Dendritic cell treated with granulocyte-macrophage colony-stimulating factor and Interleukin-4, amounts not matched to agents 40 ng/mL and 50 ng/mL, for 4 days (primary cell): ENCODE measurements around the gene ZFAND3.

Experiments used
- H3K27ac Mint-ChIP-seq: one replicate; pipeline ENCODE4 v1.8.0; 2022; ENCODE audit warnings: mild to moderate bottlenecking, mixed read lengths
- H3K27me3 Mint-ChIP-seq: one replicate; pipeline ENCODE4 v1.8.0; 2022; ENCODE audit warnings: mild to moderate bottlenecking, mixed read lengths
- H3K36me3 Mint-ChIP-seq: one replicate; pipeline ENCODE4 v1.8.0; 2022; ENCODE audit warnings: low read depth, mixed read lengths
- H3K4me1 Mint-ChIP-seq: one replicate; pipeline ENCODE4 v1.8.0; 2022; ENCODE audit warnings: low read depth, mixed read lengths
- H3K4me3 Mint-ChIP-seq: one replicate; pipeline ENCODE4 v1.8.0; 2022; ENCODE audit warnings: mild to moderate bottlenecking, moderate library complexity, mixed read lengths
- H3K9me3 Mint-ChIP-seq: one replicate; pipeline ENCODE4 v1.8.0; 2022; ENCODE audit warnings: mixed read lengths
- intact Hi-C: fragments of 100-400 bp; cut with micrococcal nuclease; formaldehyde crosslinking; loops from one replicate; pipeline ENCODE4 v1.15.0; 2022

The ZFAND3 gene

DNA sequence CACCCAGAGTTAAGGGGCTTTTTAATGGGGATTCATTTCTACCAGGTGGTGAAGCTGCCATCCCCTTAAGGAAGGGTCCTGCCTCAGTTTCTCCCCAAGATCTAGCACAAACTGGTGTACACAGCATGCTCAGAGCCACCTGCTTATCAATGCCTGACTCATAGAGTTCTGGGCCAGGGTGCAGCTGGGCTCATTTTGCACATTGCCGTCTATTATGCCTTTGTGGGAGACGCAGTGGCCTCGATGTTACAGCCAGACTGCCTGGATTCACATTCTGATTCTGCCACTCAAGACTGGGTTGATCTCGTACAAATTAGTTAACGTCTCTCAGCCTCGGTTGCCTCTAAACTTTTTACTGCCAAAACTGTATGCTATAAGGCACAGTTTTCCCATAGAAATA, 365.7 kb downstream of the ZFAND3 start:
- H3K36me3 Mint-ChIP-seq = peaks cover 6% of the 10 kb centered on the region
- no peak overlapping the region for H3K4me3 Mint-ChIP-seq
- intact Hi-C loops = no loop called here
- no peaks in the 10 kb centered on the region for H3K4me1 Mint-ChIP-seq
- H3K27me3 Mint-ChIP-seq = no peaks in the 10 kb centered on the region
- H3K9me3 Mint-ChIP-seq = no peaks in the 10 kb centered on the region
- H3K27ac Mint-ChIP-seq = no peak overlapping the region

- Mint-ChIP-seq H3K4me1 (no peaks in the 10 kb centered on the region), H3K4me3 (no peak overlapping the region), H3K9me3 (no peaks in the 10 kb centered on the region), H3K27me3 (no peaks in the 10 kb centered on the region), H3K27ac (no peak overlapping the region), H3K36me3 (peaks cover 6% of the 10 kb centered on the region)
- intact Hi-C loops = no loop called here
These were observed 366.2 kb downstream of the ZFAND3 start for GRCh38 chr6:38185752-38186151.

DNA sequence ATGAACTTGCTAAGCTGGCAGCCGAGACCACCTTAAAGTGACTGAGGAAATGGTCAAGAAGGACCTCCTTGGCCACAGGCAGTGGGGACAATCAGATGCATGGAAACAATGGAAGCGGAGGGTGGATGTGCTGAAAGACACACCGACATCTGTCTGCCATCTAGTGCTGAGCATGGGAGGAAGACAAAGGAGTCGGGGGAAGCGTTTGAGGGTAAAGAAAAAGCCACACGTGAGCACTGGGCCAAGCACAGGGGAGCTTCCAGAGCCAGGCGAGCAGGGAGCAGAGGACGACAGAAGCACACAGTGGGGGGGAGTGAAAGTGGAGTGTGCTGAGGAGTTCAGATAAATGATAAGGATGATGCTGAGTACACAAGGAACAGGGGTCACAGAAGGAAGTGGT, 367.8 kb downstream of the ZFAND3 start:
- Mint-ChIP-seq H3K36me3 (peaks cover 6% of the 10 kb centered on the region), H3K9me3 (no peaks in the 10 kb centered on the region), H3K27ac (no peak overlapping the region), H3K27me3 (no peaks in the 10 kb centered on the region), H3K4me1 (no peaks in the 10 kb centered on the region), H3K4me3 (no peak overlapping the region)
- intact Hi-C loops = no loop called here

DNA sequence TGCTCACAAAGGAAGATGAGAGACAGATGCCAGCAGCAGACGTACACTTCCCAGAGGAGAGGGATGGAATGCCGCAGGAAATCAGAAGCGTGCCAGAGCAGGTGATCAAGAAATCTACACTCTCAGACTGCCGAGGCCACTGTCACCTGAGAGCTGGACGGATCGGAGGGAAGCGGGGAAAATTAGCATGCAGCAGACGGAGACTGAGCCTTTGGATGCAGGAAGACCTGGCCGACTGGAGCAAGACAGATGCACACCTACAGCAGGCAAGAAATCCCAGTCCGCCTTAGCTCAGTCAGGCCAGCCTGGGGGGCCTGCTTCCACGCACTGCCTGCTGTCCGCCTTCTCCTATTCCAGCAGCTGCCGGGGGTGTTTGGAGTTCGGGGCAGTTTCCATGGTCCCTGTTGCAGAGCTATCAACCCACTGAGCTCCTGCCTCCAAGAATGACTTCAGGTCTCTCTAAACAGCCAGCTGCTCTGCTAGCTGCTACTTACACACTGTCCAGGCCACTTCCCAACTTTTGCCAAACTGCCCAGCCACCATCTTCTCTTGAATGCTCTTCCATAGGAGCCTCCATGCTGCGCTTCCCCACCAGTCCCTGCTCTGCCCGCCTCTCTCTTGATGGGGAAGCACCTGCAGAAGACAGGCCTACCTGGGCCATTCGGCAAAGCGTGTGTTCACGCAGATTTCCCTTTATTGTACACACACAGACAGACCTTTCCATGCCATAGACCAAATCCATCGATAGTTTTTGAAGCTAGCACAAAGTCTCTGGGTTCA, 368.5 kb downstream of the ZFAND3 start:
- no peaks in the 10 kb centered on the region for H3K9me3 Mint-ChIP-seq
- H3K4me3 Mint-ChIP-seq = no peak overlapping the region

DNA sequence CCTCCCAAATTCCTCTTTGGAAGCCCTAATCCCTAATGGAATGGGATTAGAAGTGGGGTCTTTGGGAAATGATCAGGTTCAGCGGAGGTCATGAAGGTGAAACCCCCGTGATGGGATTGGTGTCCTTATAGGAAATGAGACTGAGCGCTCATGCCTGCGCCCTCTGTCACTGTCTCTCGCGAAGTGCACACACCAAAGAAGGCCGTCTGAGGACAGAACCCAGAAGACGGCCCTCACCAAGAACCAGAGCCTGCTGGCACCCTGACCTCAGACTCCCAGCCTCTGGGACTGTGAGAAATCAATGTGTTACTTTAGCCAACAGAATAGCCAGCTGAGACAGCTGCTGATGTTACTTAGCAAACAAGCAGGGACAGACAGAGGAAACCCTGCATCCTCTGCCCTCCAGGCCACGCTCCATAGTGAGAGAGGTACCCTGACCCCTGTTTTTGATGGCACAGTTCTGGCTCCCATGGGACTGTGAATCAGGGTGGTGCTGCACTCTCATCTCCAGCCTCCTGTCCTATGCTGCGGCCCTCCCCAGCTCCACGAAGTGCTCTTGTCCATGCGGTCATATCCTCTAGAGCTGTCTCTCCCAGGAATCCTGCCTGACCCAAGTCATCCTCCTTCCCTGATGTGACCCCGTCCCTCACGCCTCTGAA, 369.3 kb downstream of the ZFAND3 start:
- Mint-ChIP-seq H3K27ac (no peak overlapping the region), H3K4me3 (no peak overlapping the region), H3K36me3 (peaks cover 6% of the 10 kb centered on the region), H3K27me3 (no peaks in the 10 kb centered on the region), H3K9me3 (no peaks in the 10 kb centered on the region), H3K4me1 (no peaks in the 10 kb centered on the region)
- intact Hi-C loops = no loop called here

More for the DNA sequence above, 368.5 kb downstream of the ZFAND3 start:
- Mint-ChIP-seq H3K4me1 (no peaks in the 10 kb centered on the region), H3K27ac (no peak overlapping the region), H3K36me3 (peaks cover 6% of the 10 kb centered on the region), H3K27me3 (no peaks in the 10 kb centered on the region)
- intact Hi-C loops = no loop called here

DNA sequence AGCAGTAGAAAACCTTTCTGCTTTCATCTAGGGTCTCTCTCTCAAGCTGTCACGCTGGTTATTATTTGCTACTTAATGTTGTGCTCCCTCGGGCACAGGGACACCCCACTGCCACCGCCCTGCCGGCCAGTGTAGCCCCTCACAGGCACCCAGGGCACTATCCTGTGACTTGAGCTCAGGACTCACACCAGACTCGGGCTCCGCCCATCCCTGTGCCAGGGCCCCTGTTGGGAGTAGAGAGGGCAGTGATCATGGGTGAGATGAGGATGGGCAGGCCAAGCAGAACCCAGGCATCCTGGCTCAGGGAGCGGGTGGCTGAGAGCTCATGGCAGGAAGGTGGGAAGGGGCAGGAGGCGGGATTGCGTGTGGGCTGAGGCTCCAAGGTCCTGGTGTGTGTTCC, 371.9 kb downstream of the ZFAND3 start:
- no peak overlapping the region for H3K27ac Mint-ChIP-seq
- no peaks in the 10 kb centered on the region for H3K9me3 Mint-ChIP-seq
- H3K4me1 Mint-ChIP-seq = no peaks in the 10 kb centered on the region
- H3K36me3 Mint-ChIP-seq = no peaks in the 10 kb centered on the region
- H3K27me3 Mint-ChIP-seq = no peaks in the 10 kb centered on the region
- intact Hi-C loops = no loop called here
- H3K4me3 Mint-ChIP-seq = no peak overlapping the region

DNA sequence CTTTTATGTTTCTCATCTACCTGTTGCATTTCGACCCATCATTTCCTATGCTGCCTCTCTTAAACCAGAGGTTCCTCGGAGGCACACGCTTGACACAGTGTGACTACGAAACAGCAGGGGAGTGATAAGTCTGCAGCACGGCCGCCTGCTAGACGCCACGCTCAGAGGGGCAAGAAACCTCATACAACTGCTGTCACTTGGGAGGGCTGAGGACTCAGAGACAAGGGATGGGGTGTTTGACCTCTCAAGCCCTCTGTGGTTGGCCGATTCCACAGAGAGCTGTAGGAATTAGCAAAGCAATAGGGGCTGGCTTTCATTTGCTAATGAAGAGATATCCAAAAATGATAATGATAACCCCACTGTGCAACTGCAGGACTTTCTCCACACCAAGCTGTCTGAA, 372.5 kb downstream of the ZFAND3 start:
- H3K9me3 Mint-ChIP-seq = no peaks in the 10 kb centered on the region
- H3K4me3 Mint-ChIP-seq = no peak overlapping the region
- no peaks in the 10 kb centered on the region for H3K36me3 Mint-ChIP-seq
- intact Hi-C loops = no loop called here
- H3K27me3 Mint-ChIP-seq = no peaks in the 10 kb centered on the region
- no peak overlapping the region for H3K27ac Mint-ChIP-seq
- H3K4me1 Mint-ChIP-seq = no peaks in the 10 kb centered on the region

DNA sequence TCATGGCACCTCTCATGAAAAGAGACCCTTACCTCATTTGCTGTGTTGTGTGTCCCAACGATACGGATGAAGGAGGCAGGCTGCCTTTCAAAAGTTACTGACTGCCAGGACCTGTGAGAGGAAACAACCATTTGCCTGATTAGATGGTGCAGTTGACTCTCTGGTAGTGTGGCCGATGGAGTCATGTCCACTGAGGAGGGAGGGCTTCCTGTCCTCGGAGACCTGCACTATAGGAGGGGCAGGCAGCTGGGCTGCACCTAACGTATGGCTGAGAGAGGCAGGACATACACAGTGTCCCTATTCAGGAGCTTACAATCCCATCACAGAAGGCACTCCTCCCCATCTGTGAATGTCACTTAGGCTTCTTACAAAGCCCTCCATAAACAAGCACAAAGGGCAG, 373.0 kb downstream of the ZFAND3 start:
- no peaks in the 10 kb centered on the region for H3K9me3 Mint-ChIP-seq
- H3K27ac Mint-ChIP-seq = no peak overlapping the region
- no peaks in the 10 kb centered on the region for H3K27me3 Mint-ChIP-seq
- no peaks in the 10 kb centered on the region for H3K36me3 Mint-ChIP-seq
- no peaks in the 10 kb centered on the region for H3K4me1 Mint-ChIP-seq
- no peak overlapping the region for H3K4me3 Mint-ChIP-seq
- intact Hi-C loops = no loop called here

DNA sequence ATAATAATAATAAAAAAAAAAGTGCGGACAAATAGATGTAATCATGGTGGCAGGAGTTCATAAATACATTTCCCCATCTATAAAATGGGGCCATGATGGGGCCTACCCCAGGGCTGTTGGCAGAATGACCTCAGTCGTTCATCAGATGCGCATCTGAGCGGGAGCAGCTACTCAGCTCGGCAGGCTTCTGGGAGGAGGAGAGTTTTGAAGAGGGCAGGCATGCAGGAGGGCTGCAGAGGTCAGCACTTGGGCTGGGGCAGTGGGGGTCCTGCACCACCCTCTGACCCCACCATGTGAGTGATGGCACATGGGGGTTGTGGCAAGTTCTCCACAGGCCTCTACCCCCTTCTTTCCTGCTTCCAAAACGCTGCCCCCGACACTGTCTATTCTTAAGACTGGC, 373.5 kb downstream of the ZFAND3 start:
- Mint-ChIP-seq H3K9me3 (no peaks in the 10 kb centered on the region), H3K27ac (no peak overlapping the region), H3K4me1 (no peaks in the 10 kb centered on the region), H3K36me3 (no peaks in the 10 kb centered on the region), H3K27me3 (no peaks in the 10 kb centered on the region), H3K4me3 (no peak overlapping the region)
- intact Hi-C loops = no loop called here

DNA sequence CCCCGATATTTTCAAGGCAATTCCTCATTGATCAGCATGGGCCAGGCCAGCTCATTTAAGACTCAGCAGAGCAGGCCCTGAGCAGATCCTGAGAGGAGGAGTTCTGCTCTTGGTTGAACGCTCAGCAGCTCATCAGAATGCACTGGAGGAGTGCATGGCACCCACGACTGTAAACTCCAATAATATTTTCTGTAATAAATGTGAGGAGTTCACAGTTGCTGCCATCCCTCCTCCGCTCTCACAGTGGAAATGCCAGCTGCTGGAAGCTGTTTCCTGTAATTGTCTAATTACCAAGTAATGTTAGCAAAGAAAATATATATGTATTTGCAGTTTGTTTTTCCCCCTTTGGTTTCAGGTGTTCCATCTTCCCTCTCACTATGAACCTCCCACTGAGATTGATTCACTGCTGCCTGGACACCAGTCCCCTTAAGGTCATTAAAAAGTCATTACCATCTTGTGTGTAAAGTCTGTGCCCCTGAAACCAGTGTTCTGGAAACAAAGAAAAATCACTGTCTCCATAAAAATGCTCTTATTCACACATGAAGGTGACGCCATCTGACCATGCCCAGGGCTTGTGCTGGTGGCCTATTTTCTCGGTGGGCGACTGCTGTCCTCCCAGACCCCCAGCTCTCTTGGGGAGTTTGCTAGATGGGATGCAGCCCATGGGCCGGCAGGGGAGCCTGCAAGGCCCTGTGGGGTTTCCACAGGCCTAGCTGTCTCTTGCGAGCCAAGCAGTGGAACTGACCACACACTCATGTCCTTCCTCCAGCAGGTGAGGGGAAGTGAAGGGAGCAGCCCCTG, 374.2 kb downstream of the ZFAND3 start:
- H3K4me1 Mint-ChIP-seq = no peaks in the 10 kb centered on the region
- H3K4me3 Mint-ChIP-seq = no peak overlapping the region
- no peak overlapping the region for H3K27ac Mint-ChIP-seq
- H3K27me3 Mint-ChIP-seq = no peaks in the 10 kb centered on the region
- H3K9me3 Mint-ChIP-seq = no peaks in the 10 kb centered on the region
- H3K36me3 Mint-ChIP-seq = no peaks in the 10 kb centered on the region
- intact Hi-C loops = no loop called here

GRCh38 chr6:38194282-38194572, 374.7 kb downstream of the ZFAND3 start:
- Mint-ChIP-seq H3K27me3 (no peaks in the 10 kb centered on the region), H3K36me3 (no peaks in the 10 kb centered on the region), H3K4me1 (no peaks in the 10 kb centered on the region), H3K27ac (no peak overlapping the region), H3K9me3 (no peaks in the 10 kb centered on the region), H3K4me3 (no peak overlapping the region)
- intact Hi-C loops = no loop called here

DNA sequence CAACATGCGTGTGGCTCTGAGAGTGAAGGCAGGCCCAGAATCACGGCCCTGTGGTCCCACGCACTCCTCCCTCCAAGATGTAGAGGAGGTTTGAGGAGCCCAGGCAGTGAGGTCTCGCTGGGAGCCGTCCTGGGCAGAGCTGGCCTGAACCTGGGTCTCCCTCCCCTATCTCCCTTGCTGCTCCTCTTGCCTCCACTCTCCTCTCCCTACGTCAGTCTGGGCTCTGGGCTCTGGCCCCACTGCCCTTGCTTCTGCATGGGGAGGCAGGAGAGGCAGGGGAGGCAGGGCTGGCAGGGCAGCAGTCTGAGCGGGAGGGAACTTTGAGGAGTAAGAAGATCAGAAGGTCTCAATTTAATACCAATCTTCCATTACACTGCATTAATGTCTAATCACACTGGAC, 375.1 kb downstream of the ZFAND3 start:
- no peaks in the 10 kb centered on the region for H3K4me1 Mint-ChIP-seq
- no peak overlapping the region for H3K4me3 Mint-ChIP-seq
- no peaks in the 10 kb centered on the region for H3K36me3 Mint-ChIP-seq
- no peaks in the 10 kb centered on the region for H3K9me3 Mint-ChIP-seq
- H3K27me3 Mint-ChIP-seq = no peaks in the 10 kb centered on the region
- intact Hi-C loops = no loop called here
- H3K27ac Mint-ChIP-seq = no peak overlapping the region

DNA sequence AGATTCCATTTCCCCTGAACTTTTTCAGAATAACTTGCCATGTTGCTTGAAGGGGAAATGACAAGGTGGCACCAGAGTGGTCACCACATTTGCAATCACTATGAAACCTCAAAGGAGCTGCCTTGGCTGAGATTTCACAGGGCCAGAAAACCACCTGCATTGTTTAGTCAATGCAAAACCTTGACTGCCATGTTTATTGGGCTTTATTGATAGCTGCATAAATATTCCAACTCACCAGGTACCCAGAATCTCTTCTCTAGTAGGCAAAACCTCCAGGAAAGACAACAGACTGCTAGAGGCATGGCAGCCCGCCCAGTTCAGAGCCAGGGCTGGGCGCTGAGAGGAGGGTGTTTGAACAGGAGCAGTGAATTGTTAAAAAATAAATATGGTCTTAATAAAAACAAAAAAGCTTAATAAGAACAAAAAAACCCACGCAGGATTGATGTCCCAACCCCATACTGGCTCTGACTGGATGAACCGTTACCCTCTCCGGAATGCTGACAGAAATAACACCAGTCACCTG, 375.6 kb downstream of the ZFAND3 start:
- no peak overlapping the region for H3K4me3 Mint-ChIP-seq
- H3K36me3 Mint-ChIP-seq = no peaks in the 10 kb centered on the region
- H3K4me1 Mint-ChIP-seq = no peaks in the 10 kb centered on the region
- H3K9me3 Mint-ChIP-seq = no peaks in the 10 kb centered on the region
- intact Hi-C loops = no loop called here
- H3K27me3 Mint-ChIP-seq = no peaks in the 10 kb centered on the region
- H3K27ac Mint-ChIP-seq = no peak overlapping the region

DNA sequence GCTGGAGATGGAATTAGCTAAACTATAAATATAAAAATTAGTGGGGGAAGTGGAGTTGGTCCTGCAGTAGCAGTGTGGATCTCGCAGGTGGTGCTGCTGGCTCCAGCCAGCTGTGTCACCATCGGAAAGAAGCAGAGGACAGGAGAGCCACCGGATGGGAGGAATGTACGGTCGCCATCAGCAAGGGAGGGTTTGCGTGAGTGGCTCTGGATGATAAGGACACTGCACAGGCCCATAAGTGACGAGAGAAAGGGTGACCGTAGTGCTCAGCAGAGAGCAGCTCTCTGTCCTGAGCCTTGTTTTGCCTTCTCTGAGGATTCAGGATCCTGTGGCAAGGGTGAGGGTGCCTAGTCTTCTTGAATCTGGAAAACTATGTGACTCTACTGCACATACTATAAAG, 378.7 kb downstream of the ZFAND3 start:
- H3K9me3 Mint-ChIP-seq = no peaks in the 10 kb centered on the region
- no peaks in the 10 kb centered on the region for H3K4me1 Mint-ChIP-seq
- H3K27ac Mint-ChIP-seq = no peak overlapping the region
- intact Hi-C loops = no loop called here
- H3K36me3 Mint-ChIP-seq = no peaks in the 10 kb centered on the region
- no peaks in the 10 kb centered on the region for H3K27me3 Mint-ChIP-seq
- H3K4me3 Mint-ChIP-seq = no peak overlapping the region
